Gastrocnemius medialis (tissue), 4 donors: Measurements from ENCODE around the gene SUMF2. TPM values are rescaled to one million over a fixed set of nuclear protein-coding genes. Genes with fewer than 3 reads are reported as not detected.
A peak's percentile ranks its signal among the peaks of the same experiment; 100 is the strongest.
"Not testable (repeated sequence)": the region's sequence is repeated elsewhere in the genome, so short reads cannot be mapped to it uniquely, and the experiment has no call there.

Experiments used
- ATAC-seq, 2 donors: fragments of 150-250 bp; one replicate each; pipeline ENCODE4 v1.9.1; 2016
- DNase-seq, 2 donors: peaks; one replicate each; pipeline ENCODE4 v3.0.0-alpha.2; 2019
- H3K27ac ChIP-seq, 4 donors: fragments of 200-600 bp; sonication (generic); 1 replicate in 1 of 4; 2 replicates in 3 of 4; pipeline ENCODE4 v1.5.1; 2016 to 2018; ENCODE audit warnings: mild to moderate bottlenecking in 2 of 4, moderate library complexity in 1 of 4
- H3K27me3 ChIP-seq, 3 donors: fragments of 200-600 bp; sonication (generic) in 2 of 3; 1 replicate in 1 of 3; 2 replicates in 2 of 3; pipeline versions ENCODE4 v1.5.1 to v1.6.0; 2016 to 2019; ENCODE audit warnings: mild to moderate bottlenecking in 1 of 3, moderate library complexity in 1 of 3
- H3K36me3 ChIP-seq, 2 donors: fragments of 200-600 bp; sonication (generic) in 1 of 2; one replicate each; pipeline ENCODE4 v1.5.1; 2017 to 2018
- H3K4me1 ChIP-seq, 2 donors: fragments of 200-600 bp; sonication (generic) in 1 of 2; one replicate each; pipeline ENCODE4 v1.5.1; 2016 to 2017; ENCODE audit warnings: mild to moderate bottlenecking in 2 of 2
- H3K4me3 ChIP-seq, 4 donors: fragments of 200-600 bp; sonication (generic) in 3 of 4; 1 replicate in 1 of 4; 2 replicates in 3 of 4; pipeline ENCODE4 v1.5.1; 2016 to 2019; ENCODE audit warnings: mild to moderate bottlenecking in 2 of 4
- H3K9me3 ChIP-seq, 3 donors: fragments of 200-600 bp; sonication (generic) in 2 of 3; 1 replicate in 1 of 3; 2 replicates in 2 of 3; pipeline ENCODE4 v1.5.1; 2016 to 2019
- POLR2A ChIP-seq, 2 donors: fragments of 450-650 bp; IDR thresholded peaks; one replicate each; pipeline ENCODE4 v1.6.1; 2017; ENCODE audit warnings: antibody characterized with exemption in 2 of 2, mild to moderate bottlenecking in 2 of 2, moderate library complexity in 2 of 2
- in situ Hi-C, 4 donors: fragments of 200-750 bp; cut with MboI; loops; one replicate each; pipeline versions ENCODE4 v1.15.0 to v1.8.0; 2017; ENCODE audit warnings: low sequenced_read_pairs in 4 of 4
- intact Hi-C: fragments of 100-400 bp; cut with DNase I; formaldehyde crosslinking; loops from one replicate; pipeline ENCODE4 v1.15.1; 2023; ENCODE audit warnings: low total_unique reads
- total RNA-seq, 4 donors: library from RNA; depleted of rRNA; stranded (reverse); fragments of >200 nt; gene quantifications; one replicate each; pipeline versions ENCODE4 v1.1.0 to v1.2.3, GENCODE V29; 2016
- TF ChIP-seq, protein P1 (sequence below), 5 experiments: fragments of 450-650 bp in 3 of 5; fragments of 200-600 bp in 2 of 5; sonication (generic) in 2 of 5; IDR thresholded peaks in 4 of 5; conservative IDR thresholded peaks in 1 of 5; 1 replicate in 4 of 5; 2 replicates in 1 of 5; pipeline ENCODE4 v1.5.1; 2016 to 2019; ENCODE audit warnings: antibody characterized with exemption in 5 of 5, mild to moderate bottlenecking in 3 of 5, moderate library complexity in 3 of 5

The SUMF2 gene
- total RNA-seq, 4 donors from 2014 or later: 29.8 to 32.0 (median 31.1) TPM

DNA sequence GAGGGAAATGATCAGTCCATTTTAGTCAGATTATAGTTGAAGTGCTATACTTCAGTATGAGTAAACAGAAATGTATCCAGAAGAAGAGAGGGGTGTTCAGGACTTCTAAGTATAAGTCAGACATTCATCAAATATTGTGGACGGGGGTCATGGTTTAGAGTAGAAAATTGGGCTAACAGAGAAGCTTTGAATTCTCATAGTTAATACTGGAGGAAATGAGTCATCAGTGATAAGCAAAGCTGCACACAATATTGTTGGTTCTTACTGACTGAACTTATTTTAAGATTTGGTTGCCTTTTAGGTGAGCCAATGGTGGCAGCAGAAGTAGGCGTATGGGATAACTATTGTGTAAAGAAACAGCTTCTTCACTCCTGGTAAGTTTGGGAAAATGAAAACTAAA, 1.7 kb upstream of the SUMF2 start:
- intact Hi-C loops (no loop called here), in situ Hi-C loops (loop anchor here in 1 of 4 donors (25.0 kb wide), 3 partner anchors 100 to 1300 kb away; partner anchors contain the start of genes LANCL2, MRPS17, NIPSNAP2 and SEC61G)
- Histone ChIP-seq H3K9me3 (no peaks in the 10 kb centered on the region), H3K27ac (peak overlapping the region in 3 of 4 donors; percentile 12 to 97 (median 94)), H3K36me3 (peaks cover 0 to 59% of the 10 kb centered on the region in 2 donors), H3K27me3 (no peaks in the 10 kb centered on the region), H3K4me3 (no peak overlapping the region), H3K4me1 (peaks cover 6 to 13% of the 10 kb centered on the region in 2 donors)
- TF ChIP-seq, protein P1, sequence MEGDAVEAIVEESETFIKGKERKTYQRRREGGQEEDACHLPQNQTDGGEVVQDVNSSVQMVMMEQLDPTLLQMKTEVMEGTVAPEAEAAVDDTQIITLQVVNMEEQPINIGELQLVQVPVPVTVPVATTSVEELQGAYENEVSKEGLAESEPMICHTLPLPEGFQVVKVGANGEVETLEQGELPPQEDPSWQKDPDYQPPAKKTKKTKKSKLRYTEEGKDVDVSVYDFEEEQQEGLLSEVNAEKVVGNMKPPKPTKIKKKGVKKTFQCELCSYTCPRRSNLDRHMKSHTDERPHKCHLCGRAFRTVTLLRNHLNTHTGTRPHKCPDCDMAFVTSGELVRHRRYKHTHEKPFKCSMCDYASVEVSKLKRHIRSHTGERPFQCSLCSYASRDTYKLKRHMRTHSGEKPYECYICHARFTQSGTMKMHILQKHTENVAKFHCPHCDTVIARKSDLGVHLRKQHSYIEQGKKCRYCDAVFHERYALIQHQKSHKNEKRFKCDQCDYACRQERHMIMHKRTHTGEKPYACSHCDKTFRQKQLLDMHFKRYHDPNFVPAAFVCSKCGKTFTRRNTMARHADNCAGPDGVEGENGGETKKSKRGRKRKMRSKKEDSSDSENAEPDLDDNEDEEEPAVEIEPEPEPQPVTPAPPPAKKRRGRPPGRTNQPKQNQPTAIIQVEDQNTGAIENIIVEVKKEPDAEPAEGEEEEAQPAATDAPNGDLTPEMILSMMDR (IDR thresholded peaks at IDR 0.05 in 4 of 5, conservative IDR thresholded peaks at IDR 0.05 in 1 of 5): no peak
- TF ChIP-seq POLR2A (IDR thresholded peaks at IDR 0.05): no peak
- no peak for DNase-seq
- no peak for ATAC-seq

DNA sequence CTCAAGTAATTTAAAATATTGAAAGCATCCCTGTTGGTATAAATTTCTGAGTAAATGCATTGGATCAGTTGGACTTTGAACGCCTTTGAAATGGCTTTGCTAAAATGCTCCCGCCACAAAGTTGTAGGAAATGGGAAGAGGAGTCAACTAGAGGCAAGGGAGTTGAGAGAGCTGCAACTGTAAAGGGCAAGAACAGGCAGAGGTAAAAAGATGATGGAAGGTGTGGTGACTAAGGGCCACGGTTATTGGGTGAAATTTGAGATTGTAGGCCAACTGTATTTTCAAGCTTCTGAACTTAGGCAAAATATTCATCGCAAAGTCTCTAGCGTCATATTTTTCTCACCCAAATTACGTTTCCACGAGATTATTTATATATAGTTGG, 595 bp upstream of the SUMF2 start:
- no peaks in the 10 kb centered on the region for H3K9me3 ChIP-seq
- no peaks in the 10 kb centered on the region for H3K27me3 ChIP-seq
- peak; percentile 9 to 35 for ATAC-seq
- in situ Hi-C loops (loop anchor here in 1 of 4 donors (25.0 kb wide), 3 partner anchors 101 to 1301 kb away; partner anchors contain the start of genes LANCL2, MRPS17, NIPSNAP2 and SEC61G), intact Hi-C loops (no loop called here)
- H3K27ac ChIP-seq: peak overlapping the region; percentile 87 to 97 (median 95)
- H3K4me3 ChIP-seq: peak overlapping the region; percentile 68 to 94 (median 91)
- no peak for TF ChIP-seq POLR2A (IDR thresholded peaks at IDR 0.05)
- TF ChIP-seq, protein P1 (IDR thresholded peaks at IDR 0.05 in 4 of 5, conservative IDR thresholded peaks at IDR 0.05 in 1 of 5): no peak
- no peak for DNase-seq
- peaks cover 6 to 13% of the 10 kb centered on the region in 2 donors for H3K4me1 ChIP-seq
- peaks cover 0 to 51% of the 10 kb centered on the region in 2 donors for H3K36me3 ChIP-seq

DNA sequence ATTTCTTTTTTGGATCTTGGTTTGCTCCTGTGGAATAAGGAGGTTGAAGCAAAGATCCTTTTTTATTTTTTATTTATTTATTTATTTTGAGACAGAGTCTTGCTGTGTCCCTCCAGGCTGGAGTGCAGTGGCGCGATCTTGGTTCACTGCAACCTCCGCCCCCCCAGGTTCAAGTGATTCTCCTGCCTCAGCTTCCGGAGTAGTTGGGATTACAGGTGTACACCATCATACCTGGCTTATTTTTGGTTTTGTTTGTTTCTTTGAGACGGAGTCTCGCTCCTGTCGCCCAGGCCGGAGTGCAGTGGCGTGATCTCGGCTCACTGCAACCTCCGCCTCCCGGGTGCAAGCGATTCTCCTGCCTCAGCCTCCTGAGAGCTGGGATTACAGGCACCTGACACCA, 2.3 kb downstream of the SUMF2 start:
- H3K27me3 ChIP-seq, H3K4me3 ChIP-seq, ATAC-seq, DNase-seq, intact Hi-C loops, H3K4me1 ChIP-seq, H3K27ac ChIP-seq, H3K9me3 ChIP-seq: not testable (repeated sequence)
- in situ Hi-C loops: loop anchor here in 1 of 4 donors (25.0 kb wide), 3 partner anchors 104 to 1304 kb away; partner anchors contain the start of genes LANCL2, MRPS17, NIPSNAP2 and SEC61G
- H3K36me3 ChIP-seq: peaks cover 0 to 48% of the 10 kb centered on the region in 2 donors

DNA sequence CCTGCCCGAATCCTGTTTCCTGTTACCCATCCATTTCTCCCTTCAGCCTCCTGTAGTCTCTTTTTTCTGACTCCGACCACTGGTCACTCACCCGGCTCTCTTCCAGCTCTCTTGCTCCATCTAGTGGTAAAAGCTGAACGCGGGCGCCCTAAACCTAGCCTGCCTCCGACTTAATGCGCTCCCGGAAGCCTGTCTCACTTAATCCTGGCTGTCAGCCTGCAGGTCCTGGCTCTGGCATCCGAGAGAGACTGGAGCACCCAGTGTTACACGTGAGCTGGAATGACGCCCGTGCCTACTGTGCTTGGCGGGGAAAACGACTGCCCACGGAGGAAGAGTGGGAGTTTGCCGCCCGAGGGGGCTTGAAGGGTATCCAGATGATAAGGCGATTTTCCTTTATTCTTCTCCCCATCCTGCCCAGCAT, 10.3 kb downstream of the SUMF2 start:
- H3K27me3 ChIP-seq: no peaks in the 10 kb centered on the region
- intact Hi-C loops: loop anchor here (1.0 to 5.0 kb wide), 2 partner anchors 70 to 432 kb away; no protein-coding TSS in a partner anchor
- no peak overlapping the region for H3K4me3 ChIP-seq
- peaks cover 11 to 23% of the 10 kb centered on the region in 2 donors for H3K4me1 ChIP-seq
- ATAC-seq: peak; percentile 81 to 84
- H3K36me3 ChIP-seq: peaks cover 0 to 35% of the 10 kb centered on the region in 2 donors
- DNase-seq: peak; percentile 70 to 89
- in situ Hi-C loops: loop anchor here in 3 of 4 donors (5.0 to 25.0 kb wide), 7 partner anchors 67 to 1312 kb away; partner anchors contain the start of genes LANCL2 (in 1 of the 3), MRPS17 (in 1 of the 3), NIPSNAP2 (in 1 of the 3) and SEC61G (in 1 of the 3)
- peak overlapping the region; percentile 20 to 56 (median 44) for H3K27ac ChIP-seq
- no peaks in the 10 kb centered on the region for H3K9me3 ChIP-seq
- no peak for TF ChIP-seq POLR2A (IDR thresholded peaks at IDR 0.05)
- TF ChIP-seq, protein P1 (IDR thresholded peaks at IDR 0.05 in 4 of 5, conservative IDR thresholded peaks at IDR 0.05 in 1 of 5): peak; percentile 79 to 95 (median 93)

DNA sequence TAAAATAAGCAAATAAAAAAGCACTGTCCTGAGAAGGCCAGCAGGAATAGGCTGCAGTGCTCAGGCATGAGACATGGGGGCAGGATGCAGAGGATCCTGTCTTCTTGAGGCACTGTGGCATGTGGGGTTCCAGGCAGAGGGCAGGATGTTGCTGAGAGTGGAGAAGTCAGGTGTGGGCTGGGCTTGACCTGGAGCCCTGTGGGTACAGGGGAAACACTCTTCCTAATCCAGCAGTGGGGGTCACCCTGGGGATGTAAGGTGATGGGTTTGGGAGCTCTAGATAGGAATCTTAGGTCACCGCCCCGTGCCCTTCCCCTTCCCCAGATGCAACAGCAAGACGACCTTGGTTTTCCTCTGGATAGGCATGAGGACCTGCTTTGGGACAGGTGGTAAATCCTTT, 13.6 kb downstream of the SUMF2 start:
- intact Hi-C loops: no loop called here
- Histone ChIP-seq H3K27me3 (no peaks in the 10 kb centered on the region), H3K4me1 (peaks cover 43 to 56% of the 10 kb centered on the region in 2 donors), H3K9me3 (no peaks in the 10 kb centered on the region), H3K4me3 (no peak overlapping the region), H3K27ac (peak overlapping the region; percentile 94 to 99 (median 95)), H3K36me3 (peaks cover 0 to 23% of the 10 kb centered on the region in 2 donors)
- TF ChIP-seq POLR2A (IDR thresholded peaks at IDR 0.05): no peak
- TF ChIP-seq, protein P1 (IDR thresholded peaks at IDR 0.05 in 4 of 5, conservative IDR thresholded peaks at IDR 0.05 in 1 of 5): no peak
- ATAC-seq (no peak), DNase-seq (peak in 1 of 2 donors; percentile 34)
- in situ Hi-C loops: loop anchor here in 2 of 4 donors (10.0 to 25.0 kb wide), 3 partner anchors 73 to 440 kb away; no protein-coding TSS in a partner anchor
